Measurements from ENCODE around the gene ICE2.

ICE2 gene, protein sequence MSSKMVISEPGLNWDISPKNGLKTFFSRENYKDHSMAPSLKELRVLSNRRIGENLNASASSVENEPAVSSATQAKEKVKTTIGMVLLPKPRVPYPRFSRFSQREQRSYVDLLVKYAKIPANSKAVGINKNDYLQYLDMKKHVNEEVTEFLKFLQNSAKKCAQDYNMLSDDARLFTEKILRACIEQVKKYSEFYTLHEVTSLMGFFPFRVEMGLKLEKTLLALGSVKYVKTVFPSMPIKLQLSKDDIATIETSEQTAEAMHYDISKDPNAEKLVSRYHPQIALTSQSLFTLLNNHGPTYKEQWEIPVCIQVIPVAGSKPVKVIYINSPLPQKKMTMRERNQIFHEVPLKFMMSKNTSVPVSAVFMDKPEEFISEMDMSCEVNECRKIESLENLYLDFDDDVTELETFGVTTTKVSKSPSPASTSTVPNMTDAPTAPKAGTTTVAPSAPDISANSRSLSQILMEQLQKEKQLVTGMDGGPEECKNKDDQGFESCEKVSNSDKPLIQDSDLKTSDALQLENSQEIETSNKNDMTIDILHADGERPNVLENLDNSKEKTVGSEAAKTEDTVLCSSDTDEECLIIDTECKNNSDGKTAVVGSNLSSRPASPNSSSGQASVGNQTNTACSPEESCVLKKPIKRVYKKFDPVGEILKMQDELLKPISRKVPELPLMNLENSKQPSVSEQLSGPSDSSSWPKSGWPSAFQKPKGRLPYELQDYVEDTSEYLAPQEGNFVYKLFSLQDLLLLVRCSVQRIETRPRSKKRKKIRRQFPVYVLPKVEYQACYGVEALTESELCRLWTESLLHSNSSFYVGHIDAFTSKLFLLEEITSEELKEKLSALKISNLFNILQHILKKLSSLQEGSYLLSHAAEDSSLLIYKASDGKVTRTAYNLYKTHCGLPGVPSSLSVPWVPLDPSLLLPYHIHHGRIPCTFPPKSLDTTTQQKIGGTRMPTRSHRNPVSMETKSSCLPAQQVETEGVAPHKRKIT

DNA sequence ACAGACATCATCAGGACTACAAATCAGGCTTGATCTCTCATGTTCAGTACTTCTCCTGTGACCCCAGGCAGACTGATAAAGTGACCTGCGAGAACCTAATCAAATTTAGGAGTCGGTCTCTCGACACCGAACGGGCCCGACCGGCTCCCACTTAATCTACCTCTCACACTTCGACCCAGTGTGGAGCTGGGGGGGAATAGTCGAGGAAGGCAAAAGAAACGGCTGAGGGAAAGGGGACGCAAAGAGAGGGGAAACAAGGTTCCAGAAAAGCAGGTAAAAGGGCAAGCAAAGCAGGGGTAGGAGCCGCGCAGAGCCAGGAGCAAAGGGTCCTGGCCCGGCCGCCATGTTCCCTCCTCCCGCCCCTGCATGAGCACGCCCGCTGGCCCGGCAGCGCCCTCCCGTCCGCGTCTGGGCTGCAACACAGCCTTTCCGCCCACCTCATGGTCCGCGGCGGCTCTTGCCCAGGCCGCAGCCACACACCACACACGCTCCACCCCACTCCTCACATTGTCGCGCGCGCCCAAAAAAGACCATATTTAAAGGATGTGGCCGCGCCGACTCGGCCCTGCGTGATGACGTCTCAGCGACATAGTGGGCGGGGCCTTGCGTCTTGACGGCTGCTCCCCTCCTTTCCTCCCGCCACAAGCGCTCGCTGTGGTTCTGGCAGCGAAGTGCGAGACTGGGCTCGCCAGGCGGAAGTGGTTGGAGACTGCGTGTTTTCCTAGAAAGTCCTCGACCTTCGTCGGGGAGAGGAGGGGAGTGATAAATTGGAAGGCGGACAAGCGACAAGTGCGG is at the start of gene ICE2:
Gene ICE2, minus strand, starts transcription at position 577 of the 795 bp plus-strand sequence. CDS start 1,165 bp downstream, outside the sequence.
- DNase-seq (ENCODE audit: insufficient read length, low spot score) (peak; percentile 45), FAIRE-seq (peak; percentile 68)
- TF ChIP-seq POLR2A (IDR thresholded peaks at IDR 0.05; ENCODE audit: low read depth, low read length), result peak; percentile 97

DNA sequence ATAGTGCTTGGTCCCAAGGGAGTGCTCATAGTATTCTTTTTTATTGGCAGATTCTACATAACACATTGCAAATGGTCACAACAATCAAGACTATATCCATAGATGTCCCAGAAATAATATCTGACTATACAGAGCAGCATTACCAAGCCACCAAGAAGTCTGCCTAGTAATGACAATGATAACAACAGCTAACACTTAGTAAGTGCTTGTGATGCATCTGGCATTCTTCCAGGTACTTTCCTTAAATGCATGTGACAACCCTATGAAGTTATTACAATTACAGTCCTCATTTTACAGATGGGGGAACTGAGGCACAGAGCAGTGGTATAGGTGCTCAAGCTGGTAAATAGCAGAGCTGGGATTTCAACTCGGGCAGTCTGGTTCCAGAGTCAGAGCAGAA is 49.6 kb upstream of the ICE2 start:
- no peak for FAIRE-seq
- DNase-seq (ENCODE audit: insufficient read length, low spot score), result no peak
- TF ChIP-seq POLR2A (IDR thresholded peaks at IDR 0.05; ENCODE audit: low read depth, low read length), result no peak

DNA sequence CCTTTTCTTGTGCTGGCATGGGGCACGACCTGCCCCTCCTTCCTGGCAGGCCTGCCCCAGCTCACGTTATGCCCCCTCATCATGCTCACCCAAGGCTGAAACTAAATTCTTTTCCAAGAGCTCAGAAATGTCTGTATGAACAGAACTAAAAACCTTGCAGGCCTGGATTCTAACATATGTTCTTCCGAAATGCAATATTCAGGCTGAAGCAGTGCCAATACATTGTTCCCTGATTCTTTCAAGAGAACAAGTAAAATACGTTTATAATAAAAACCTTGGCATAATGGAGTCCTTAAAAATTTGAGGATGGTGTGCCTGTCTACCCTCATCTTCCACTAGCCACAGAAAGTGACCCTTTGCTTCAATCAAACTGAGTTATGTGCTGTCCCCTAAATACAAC is 48.5 kb upstream of the ICE2 start:
- TF ChIP-seq POLR2A (IDR thresholded peaks at IDR 0.05; ENCODE audit: low read depth, low read length), result no peak
- DNase-seq (ENCODE audit: insufficient read length, low spot score), result no peak
- no peak for FAIRE-seq

DNA sequence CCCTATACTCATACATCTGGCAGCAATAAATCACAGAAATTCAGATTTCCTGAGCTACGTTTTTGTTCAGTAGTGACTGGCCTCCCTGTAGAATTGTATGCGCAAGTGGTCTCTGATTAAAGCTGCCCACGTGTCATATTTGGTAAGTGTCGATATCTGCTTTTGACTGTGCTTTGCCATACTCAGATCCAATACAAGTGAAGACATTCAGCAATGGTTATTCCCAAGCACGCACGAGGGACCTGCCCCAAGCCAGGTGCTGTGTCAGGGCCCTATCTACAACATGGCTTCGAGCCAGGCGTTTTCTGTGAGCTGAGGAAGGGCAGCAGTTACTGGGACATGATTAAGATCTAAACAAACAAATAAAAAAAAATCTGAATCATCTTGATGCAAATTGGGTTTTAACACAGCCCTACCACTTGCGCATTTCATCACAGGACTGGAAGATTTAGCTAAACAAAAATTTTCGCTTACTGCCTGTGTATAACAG is 47.2 kb upstream of the ICE2 start:
- FAIRE-seq (no peak), DNase-seq (ENCODE audit: insufficient read length, low spot score) (no peak)
- TF ChIP-seq POLR2A (IDR thresholded peaks at IDR 0.05; ENCODE audit: low read depth, low read length), result no peak

DNA sequence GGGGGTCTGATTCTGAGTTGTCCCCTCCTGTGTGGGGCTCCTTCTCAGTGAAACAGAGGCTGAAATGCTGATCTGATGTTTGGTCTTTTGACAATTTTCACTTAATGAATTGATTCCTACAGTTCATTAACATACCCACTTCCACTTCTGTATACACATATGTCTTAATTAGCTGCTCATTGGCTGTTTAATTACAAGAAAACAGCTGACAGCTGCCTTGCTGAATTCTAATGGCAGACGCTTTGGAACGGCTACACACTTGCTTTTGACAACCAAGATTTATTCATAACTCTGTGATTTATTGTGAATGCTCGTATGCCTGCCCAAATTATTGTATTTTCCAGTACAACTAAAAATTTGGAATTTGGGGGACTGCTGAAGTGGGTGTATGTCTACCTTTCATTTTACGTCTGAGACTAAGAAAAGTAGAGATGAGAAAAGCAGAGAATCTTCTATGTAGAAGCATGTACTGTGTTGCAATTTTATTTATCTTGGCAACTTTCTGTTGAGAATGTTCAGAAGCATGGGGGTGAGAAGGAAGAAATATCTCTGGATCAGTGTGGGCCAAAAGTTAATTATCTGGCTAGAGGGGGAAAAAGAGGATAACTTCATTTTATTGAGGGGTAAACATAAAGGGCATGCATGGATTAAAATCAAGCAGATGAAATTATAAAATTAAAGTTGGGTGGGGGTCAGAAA is 46.5 kb upstream of the ICE2 start:
- TF ChIP-seq POLR2A (IDR thresholded peaks at IDR 0.05; ENCODE audit: low read depth, low read length), result no peak
- FAIRE-seq, result no peak
- DNase-seq (ENCODE audit: insufficient read length, low spot score), result no peak

DNA sequence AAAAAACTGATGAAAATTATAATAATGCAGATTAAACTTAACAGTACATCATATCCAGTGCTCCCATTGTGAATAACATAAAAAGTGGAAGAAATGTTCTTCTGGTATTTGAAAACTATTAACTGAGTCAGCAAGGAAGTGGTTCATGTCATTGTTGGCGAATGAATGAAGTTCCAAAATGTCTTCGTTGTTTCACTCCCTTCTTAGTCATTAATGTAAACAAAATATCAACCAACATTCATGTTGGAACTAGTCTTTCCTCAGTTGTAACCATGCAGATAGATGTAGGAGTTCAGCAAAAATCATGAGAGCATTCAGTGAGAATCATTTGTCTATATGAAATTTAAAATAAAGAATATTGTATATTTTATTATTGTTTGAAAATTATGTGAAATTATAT is 44.1 kb upstream of the ICE2 start:
- no peak for FAIRE-seq
- DNase-seq (ENCODE audit: insufficient read length, low spot score), result no peak
- TF ChIP-seq POLR2A (IDR thresholded peaks at IDR 0.05; ENCODE audit: low read depth, low read length), result no peak

DNA sequence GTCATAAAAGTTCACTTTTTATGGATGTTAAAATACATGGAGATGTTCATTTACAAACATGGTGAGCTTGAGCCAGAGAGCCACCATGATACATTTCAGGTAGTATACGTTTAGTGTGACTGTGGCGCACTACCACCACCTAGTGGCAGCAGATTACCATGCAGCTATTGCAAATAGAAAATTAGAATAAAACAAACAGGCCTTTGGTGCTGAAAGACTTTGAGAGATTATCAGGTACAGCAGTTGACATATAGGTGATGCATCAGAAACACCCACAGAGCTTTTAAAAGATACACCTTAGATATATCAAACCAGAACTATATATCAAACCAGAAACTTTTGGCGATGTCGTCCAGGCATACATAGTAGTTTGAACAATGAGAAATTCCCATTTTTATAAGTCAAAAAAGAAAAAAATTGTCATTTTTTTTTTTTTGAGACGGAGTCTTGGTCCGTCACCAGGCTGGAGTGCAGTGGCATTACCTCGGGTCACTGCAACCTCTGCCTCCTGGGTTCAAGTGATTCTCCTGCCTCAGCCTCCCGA is 42.0 kb upstream of the ICE2 start:
- peak; percentile 6 for DNase-seq (ENCODE audit: insufficient read length, low spot score)

DNA sequence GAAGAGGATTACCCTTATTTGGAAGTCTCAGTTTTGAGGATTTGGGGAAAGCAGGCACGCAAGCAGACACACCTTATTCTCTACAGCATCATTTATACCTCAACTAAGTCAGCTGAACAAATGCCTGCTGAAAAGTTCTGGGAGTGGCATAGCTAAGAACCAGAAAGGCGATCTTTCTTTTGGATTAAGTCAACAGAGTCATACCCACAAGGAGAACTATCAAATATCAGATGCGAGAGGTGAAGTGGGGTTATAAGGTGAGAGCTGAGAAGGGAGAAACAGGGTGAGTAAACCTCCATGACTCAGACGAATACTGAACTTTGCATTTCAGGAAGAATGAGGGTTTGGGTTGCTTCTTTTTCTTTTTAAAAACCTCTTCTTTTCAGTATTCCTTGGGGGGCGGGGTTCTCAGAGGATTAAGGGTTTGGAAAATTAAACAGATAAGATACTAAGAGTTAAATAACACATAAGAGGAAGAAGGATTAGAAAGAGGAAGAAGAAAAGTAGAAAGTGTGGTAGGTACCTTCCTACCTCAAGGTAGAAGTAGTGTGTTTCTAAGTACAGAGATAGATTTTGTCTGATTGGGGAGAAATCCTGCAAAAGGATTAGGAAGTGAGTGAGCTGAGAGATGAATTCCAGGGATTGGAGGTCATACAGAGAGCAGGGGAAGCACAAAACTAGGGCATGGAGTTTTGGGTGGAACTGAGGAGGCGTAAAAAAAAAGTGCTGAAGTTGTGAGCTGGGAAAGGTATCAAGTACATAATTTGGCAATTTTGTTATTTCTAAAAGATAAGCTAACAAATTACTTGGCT is 41.3 kb upstream of the ICE2 start:
- no peak for DNase-seq (ENCODE audit: insufficient read length, low spot score)
- FAIRE-seq, result no peak
- no peak for TF ChIP-seq POLR2A (IDR thresholded peaks at IDR 0.05; ENCODE audit: low read depth, low read length)

More for the DNA sequence above, 42.0 kb upstream of the ICE2 start:
- no peak for TF ChIP-seq POLR2A (IDR thresholded peaks at IDR 0.05; ENCODE audit: low read depth, low read length)
- FAIRE-seq, result peak; percentile 45

DNA sequence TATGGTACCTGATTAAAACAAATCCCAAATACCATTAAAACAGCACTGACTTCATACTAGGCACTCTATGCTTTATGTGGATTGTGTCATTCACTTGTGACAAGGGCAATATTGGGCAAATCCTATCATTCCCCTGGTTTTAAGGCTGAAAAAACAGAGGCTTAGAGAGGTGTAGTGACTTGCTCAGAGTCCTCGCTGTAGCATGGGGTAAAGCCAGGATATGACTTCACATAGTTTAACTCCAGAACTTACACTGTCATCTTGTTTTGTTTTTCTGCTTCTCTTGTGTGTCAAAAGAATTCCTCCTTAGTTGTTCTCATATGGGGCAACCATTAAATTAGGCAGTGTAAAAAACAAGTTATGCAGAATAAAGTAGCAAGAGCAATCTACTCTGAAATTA is 40.3 kb upstream of the ICE2 start:
- no peak for FAIRE-seq

DNA sequence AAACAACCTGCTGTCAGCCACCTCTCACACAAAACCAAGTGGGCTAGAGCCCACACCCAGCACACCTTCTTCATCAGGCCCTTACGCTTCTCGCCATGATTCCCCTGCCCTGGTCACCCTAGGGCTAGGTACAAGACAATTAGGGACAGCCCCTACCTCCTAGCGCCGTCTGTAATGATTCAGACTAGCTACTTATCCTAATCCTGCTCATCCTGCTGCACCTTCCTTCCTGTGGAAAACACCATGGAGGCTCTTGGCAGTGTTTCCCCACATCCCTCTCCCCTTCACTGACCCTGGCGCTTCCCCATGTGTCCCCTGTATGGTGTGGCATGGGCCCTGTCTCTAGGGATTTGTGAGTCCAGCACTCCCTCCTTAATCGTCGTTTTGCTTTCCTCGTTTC is 39.6 kb upstream of the ICE2 start:
- FAIRE-seq (no peak), DNase-seq (ENCODE audit: insufficient read length, low spot score) (no peak)
- TF ChIP-seq POLR2A (IDR thresholded peaks at IDR 0.05; ENCODE audit: low read depth, low read length), result no peak

More for the DNA sequence above, 40.3 kb upstream of the ICE2 start:
- no peak for TF ChIP-seq POLR2A (IDR thresholded peaks at IDR 0.05; ENCODE audit: low read depth, low read length)
- no peak for DNase-seq (ENCODE audit: insufficient read length, low spot score)

DNA sequence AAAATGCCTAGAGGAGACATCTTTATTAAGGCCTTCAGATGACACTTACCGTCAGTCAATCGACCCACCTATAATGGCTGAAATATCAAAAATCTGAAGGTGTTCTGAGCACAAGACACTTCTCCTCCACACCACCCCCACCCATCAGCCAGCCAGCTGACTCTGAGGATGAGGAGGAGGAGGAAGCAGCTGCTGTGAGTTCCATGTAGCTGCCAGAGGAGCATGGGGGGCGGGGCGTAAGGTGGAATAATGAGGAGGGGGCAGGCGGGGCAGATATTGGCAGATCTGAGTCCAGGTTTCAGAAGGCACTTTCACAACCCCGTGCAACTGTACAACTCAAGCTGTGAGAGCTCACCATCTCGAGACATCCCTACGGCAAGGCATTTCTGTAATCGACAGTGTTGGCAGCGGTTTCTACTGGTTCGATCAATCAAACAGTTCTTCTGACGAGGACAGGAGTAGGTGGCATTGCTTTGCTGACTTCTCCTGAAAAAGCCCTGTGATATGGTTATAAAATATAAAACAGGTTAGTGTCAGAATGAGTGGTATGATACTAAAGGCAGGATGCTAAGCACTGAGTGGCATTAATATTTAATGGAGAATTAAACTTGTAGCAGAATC is 35.4 kb upstream of the ICE2 start:
- FAIRE-seq (no peak), DNase-seq (ENCODE audit: insufficient read length, low spot score) (no peak)
- TF ChIP-seq POLR2A (IDR thresholded peaks at IDR 0.05; ENCODE audit: low read depth, low read length), result no peak

Measured in H54 (cell line).